NT2/D1 (cell line): ENCODE results near the gene AOPEP.

ENCODE experiments used
- DNase-seq: peaks from one replicate; pipeline ENCODE4 v3.0.0-alpha.2; 2011; ENCODE audit warnings: low read depth, low spot score
- H3K27me3 ChIP-seq: 2 replicates; pipeline ENCODE4 v1.6.0; 2011; ENCODE audit warnings: mild to moderate bottlenecking; ENCODE audit not compliant: insufficient read length, insufficient read depth
- H3K36me3 ChIP-seq: 2 replicates; pipeline ENCODE4 v1.6.1; 2011; ENCODE audit warnings: mild to moderate bottlenecking, low read length, mixed read lengths; ENCODE audit not compliant: insufficient read depth, insufficient read length
- H3K4me1 ChIP-seq: 2 replicates; pipeline ENCODE4 v1.5.1; 2011; ENCODE audit not compliant: insufficient read depth, insufficient read length
- H3K4me3 ChIP-seq: 2 replicates; pipeline ENCODE4 v1.5.1; 2011; ENCODE audit warnings: low read depth; ENCODE audit not compliant: insufficient read length
- H3K9ac ChIP-seq: 2 replicates; pipeline ENCODE4 v1.6.0; 2011; ENCODE audit warnings: low read depth; ENCODE audit not compliant: insufficient read length
- H3K9me3 ChIP-seq: 2 replicates; pipeline ENCODE4 v1.5.1; 2011; ENCODE audit warnings: mild to moderate bottlenecking, low read length; ENCODE audit not compliant: insufficient read depth
- SUZ12 ChIP-seq: IDR thresholded peaks from 2 replicates; pipeline ENCODE4 v1.6.1; 2011; ENCODE audit not compliant: insufficient read length, insufficient read depth; ENCODE audit errors: extremely low read depth
- YY1 ChIP-seq: IDR thresholded peaks from 2 replicates; pipeline ENCODE4 v1.6.1; 2011; ENCODE audit not compliant: insufficient read length, insufficient read depth
- ZNF274 ChIP-seq: IDR thresholded peaks from 2 replicates; pipeline ENCODE4 v1.6.1; 2011; ENCODE audit warnings: mild to moderate bottlenecking, low read depth, low read length

Gene AOPEP

GRCh38 chr9:94687451-94687850 is 39.0 kb upstream of the AOPEP start:
- Histone ChIP-seq H3K4me1 (peaks cover 2% of the 10 kb centered on the region), H3K4me3 (no peak overlapping the region), H3K9me3 (no peaks in the 10 kb centered on the region), H3K27me3 (no peaks in the 10 kb centered on the region), H3K9ac (no peak overlapping the region), H3K36me3 (no peaks in the 10 kb centered on the region)
- DNase-seq, result no peak
- TF ChIP-seq YY1, result no peak

- Histone ChIP-seq H3K4me1 (peaks cover 2% of the 10 kb centered on the region), H3K9ac (no peak overlapping the region), H3K4me3 (no peak overlapping the region), H3K9me3 (no peaks in the 10 kb centered on the region), H3K27me3 (no peaks in the 10 kb centered on the region), H3K36me3 (no peaks in the 10 kb centered on the region)
- DNase-seq, result no peak
- TF ChIP-seq YY1, result no peak
- TF ChIP-seq ZNF274, result no peak
- TF ChIP-seq SUZ12, result no peak
Observed at GRCh38 chr9:94690344-94690743, 36.2 kb upstream of the AOPEP start.

- Histone ChIP-seq H3K9ac (no peak overlapping the region), H3K36me3 (no peaks in the 10 kb centered on the region), H3K4me3 (no peak overlapping the region), H3K9me3 (no peaks in the 10 kb centered on the region), H3K27me3 (no peaks in the 10 kb centered on the region), H3K4me1 (peaks cover 2% of the 10 kb centered on the region)
- TF ChIP-seq SUZ12 (no peak), YY1 (no peak), ZNF274 (no peak)
- DNase-seq, result peak; percentile 38
Observed at GRCh38 chr9:94692601-94693000, 33.9 kb upstream of the AOPEP start.

- no peak for DNase-seq
- Histone ChIP-seq H3K4me1 (peaks cover 2% of the 10 kb centered on the region), H3K4me3 (no peak overlapping the region), H3K36me3 (no peaks in the 10 kb centered on the region), H3K9ac (no peak overlapping the region), H3K9me3 (no peaks in the 10 kb centered on the region), H3K27me3 (no peaks in the 10 kb centered on the region)
- no peak for TF ChIP-seq YY1
- no peak for TF ChIP-seq ZNF274
- TF ChIP-seq SUZ12, result no peak
Observed at GRCh38 chr9:94693485-94694204, 32.9 kb upstream of the AOPEP start.

GRCh38 chr9:94696545-94696944 is 30.0 kb upstream of the AOPEP start:
- peaks cover 2% of the 10 kb centered on the region for H3K4me1 ChIP-seq

GRCh38 chr9:94697972-94698581 is 28.4 kb upstream of the AOPEP start:
- peak; percentile 30 for DNase-seq
- H3K27me3 ChIP-seq, result no peaks in the 10 kb centered on the region
- no peak for TF ChIP-seq SUZ12
- no peak for TF ChIP-seq ZNF274
- no peak for TF ChIP-seq YY1
- H3K9me3 ChIP-seq, result no peaks in the 10 kb centered on the region
- H3K4me1 ChIP-seq, result no peaks in the 10 kb centered on the region
- no peak overlapping the region for H3K4me3 ChIP-seq
- no peaks in the 10 kb centered on the region for H3K36me3 ChIP-seq
- H3K9ac ChIP-seq, result no peak overlapping the region

More at GRCh38 chr9:94696545-94696944, 30.0 kb upstream of the AOPEP start:
- TF ChIP-seq SUZ12, result no peak
- TF ChIP-seq YY1, result no peak
- TF ChIP-seq ZNF274, result no peak
- Histone ChIP-seq H3K4me3 (no peak overlapping the region), H3K9ac (no peak overlapping the region), H3K9me3 (no peaks in the 10 kb centered on the region), H3K27me3 (no peaks in the 10 kb centered on the region), H3K36me3 (no peaks in the 10 kb centered on the region)
- DNase-seq, result no peak

GRCh38 chr9:94699715-94700373 is 26.7 kb upstream of the AOPEP start:
- Histone ChIP-seq H3K4me1 (no peaks in the 10 kb centered on the region), H3K9me3 (no peaks in the 10 kb centered on the region), H3K9ac (no peak overlapping the region), H3K36me3 (no peaks in the 10 kb centered on the region), H3K27me3 (no peaks in the 10 kb centered on the region), H3K4me3 (no peak overlapping the region)
- DNase-seq, result no peak
- TF ChIP-seq SUZ12, result no peak
- TF ChIP-seq YY1, result no peak
- TF ChIP-seq ZNF274, result no peak
